OCI-LY1 (cell line): Measurements from ENCODE around the gene IGFN1.
A peak's percentile ranks its signal among the peaks of the same experiment; 100 is the strongest.

Experiments used
- H2AFZ ChIP-seq: fragments of 200-600 bp; sonication (generic), shearing (Covaris generic); 2 replicates; pipeline ENCODE4 v1.6.0; 2014; ENCODE audit warnings: antibody characterized with exemption, mild to moderate bottlenecking, low read length
- H3F3A ChIP-seq: fragments of 200-600 bp; sonication (generic), shearing (Covaris generic); 2 replicates; pipeline ENCODE4 v1.6.0; 2014; ENCODE audit warnings: mild to moderate bottlenecking, antibody characterized with exemption, low read length, moderate library complexity; ENCODE audit not compliant: insufficient read depth
- H3K27ac ChIP-seq: fragments of 200-600 bp; sonication (generic); 2 replicates; pipeline ENCODE4 v1.5.1; 2014; ENCODE audit warnings: low read length, mixed run types, mild to moderate bottlenecking, low read depth; ENCODE audit not compliant: poor library complexity, severe bottlenecking
- H3K27me3 ChIP-seq: fragments of 200-600 bp; sonication (generic); 2 replicates; pipeline ENCODE4 v1.6.0; 2014; ENCODE audit warnings: antibody characterized with exemption, mild to moderate bottlenecking, low read length, moderate library complexity; ENCODE audit not compliant: insufficient read depth
- H3K36me3 ChIP-seq: fragments of 200-600 bp; sonication (generic); 2 replicates; pipeline ENCODE4 v1.6.1; 2014; ENCODE audit warnings: mild to moderate bottlenecking, antibody characterized with exemption, low read length, moderate library complexity, mixed read lengths; ENCODE audit not compliant: insufficient read depth
- H3K4me1 ChIP-seq: fragments of 200-600 bp; sonication (generic); 2 replicates; pipeline ENCODE4 v1.5.1; 2014; ENCODE audit warnings: mild to moderate bottlenecking, low read length, moderate library complexity; ENCODE audit not compliant: insufficient read depth, severe bottlenecking
- H3K4me2 ChIP-seq: fragments of 200-600 bp; sonication (generic), shearing (Covaris generic); 2 replicates; pipeline ENCODE4 v1.6.1; 2014; ENCODE audit warnings: low read length
- H3K4me3 ChIP-seq: fragments of 200-600 bp; sonication (generic); 2 replicates; pipeline ENCODE4 v1.5.1; 2014; ENCODE audit warnings: low read length, low read depth, mild to moderate bottlenecking, mixed read lengths; ENCODE audit not compliant: poor library complexity, severe bottlenecking
- H3K79me2 ChIP-seq: fragments of 200-600 bp; shearing (Covaris generic); 2 replicates; pipeline ENCODE4 v1.6.1; 2016; ENCODE audit warnings: mixed run types, low read length, mixed read lengths; ENCODE audit not compliant: insufficient read depth
- H3K9ac ChIP-seq: fragments of 200-600 bp; sonication (generic), shearing (Covaris generic); 2 replicates; pipeline ENCODE4 v1.6.1; 2014; ENCODE audit warnings: mild to moderate bottlenecking, low read length, mixed read lengths
- H3K9me2 ChIP-seq: fragments of 200-600 bp; sonication (generic), shearing (Covaris generic); 2 replicates; pipeline ENCODE4 v1.6.1; 2014; ENCODE audit warnings: low read depth, mild to moderate bottlenecking, low read length, mixed read lengths
- H3K9me3 ChIP-seq: fragments of 200-600 bp; shearing (Covaris generic); 2 replicates; pipeline ENCODE4 v1.6.1; 2014; ENCODE audit warnings: low read length, mixed read lengths
- H4K20me1 ChIP-seq: fragments of 200-600 bp; sonication (generic), shearing (Covaris generic); 2 replicates; pipeline ENCODE4 v1.6.0; 2016; ENCODE audit warnings: mild to moderate bottlenecking, low read length; ENCODE audit not compliant: insufficient read depth
- EZH2 ChIP-seq: fragments of 200-600 bp; sonication (generic), shearing (Covaris generic); IDR thresholded peaks from 2 replicates; pipeline ENCODE4 v1.8.0; 2017; ENCODE audit warnings: borderline replicate concordance, mixed run types, mild to moderate bottlenecking, antibody characterized with exemption, low read length, moderate library complexity, mixed read lengths
- TF ChIP-seq, protein P1 (sequence below): fragments of 200-600 bp; sonication (generic), shearing (Covaris generic); IDR thresholded peaks from 2 replicates; pipeline ENCODE4 v1.5.1; 2017; ENCODE audit warnings: mild to moderate bottlenecking, antibody characterized with exemption, low read length, moderate library complexity, mixed read lengths

Gene IGFN1

DNA sequence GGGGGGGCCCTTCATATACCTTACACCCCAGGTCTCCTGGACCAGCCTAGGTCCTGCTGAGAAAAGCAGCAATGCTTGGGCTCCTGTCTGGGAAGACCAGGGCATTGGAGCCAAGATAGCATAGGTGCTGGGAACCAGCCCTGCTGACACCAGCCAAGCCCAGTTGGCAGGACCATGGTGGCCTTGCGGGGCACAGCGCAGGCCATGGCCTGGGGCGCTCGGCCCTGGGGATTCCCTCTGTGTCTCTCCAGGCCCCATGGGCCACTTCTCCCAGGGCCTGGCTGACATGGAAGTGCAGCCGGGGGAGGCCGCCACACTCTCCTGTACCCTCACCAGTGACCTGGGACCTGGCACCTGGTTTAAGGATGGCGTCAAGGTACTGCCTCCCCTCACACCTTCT is 23.3 kb downstream of the IGFN1 start:
- Histone ChIP-seq H3K4me1 (no peaks in the 10 kb centered on the region), H3K4me2 (no peak overlapping the region), H4K20me1 (no peaks in the 10 kb centered on the region), H3K36me3 (no peaks in the 10 kb centered on the region), H3F3A (no peaks in the 10 kb centered on the region), H3K9ac (no peak overlapping the region), H3K27me3 (no peaks in the 10 kb centered on the region), H3K9me2 (no peaks in the 10 kb centered on the region), H3K27ac (no peak overlapping the region), H3K4me3 (no peak overlapping the region), H3K9me3 (no peaks in the 10 kb centered on the region), H2AFZ (no peak overlapping the region), H3K79me2 (no peaks in the 10 kb centered on the region)
- TF ChIP-seq, protein P1, sequence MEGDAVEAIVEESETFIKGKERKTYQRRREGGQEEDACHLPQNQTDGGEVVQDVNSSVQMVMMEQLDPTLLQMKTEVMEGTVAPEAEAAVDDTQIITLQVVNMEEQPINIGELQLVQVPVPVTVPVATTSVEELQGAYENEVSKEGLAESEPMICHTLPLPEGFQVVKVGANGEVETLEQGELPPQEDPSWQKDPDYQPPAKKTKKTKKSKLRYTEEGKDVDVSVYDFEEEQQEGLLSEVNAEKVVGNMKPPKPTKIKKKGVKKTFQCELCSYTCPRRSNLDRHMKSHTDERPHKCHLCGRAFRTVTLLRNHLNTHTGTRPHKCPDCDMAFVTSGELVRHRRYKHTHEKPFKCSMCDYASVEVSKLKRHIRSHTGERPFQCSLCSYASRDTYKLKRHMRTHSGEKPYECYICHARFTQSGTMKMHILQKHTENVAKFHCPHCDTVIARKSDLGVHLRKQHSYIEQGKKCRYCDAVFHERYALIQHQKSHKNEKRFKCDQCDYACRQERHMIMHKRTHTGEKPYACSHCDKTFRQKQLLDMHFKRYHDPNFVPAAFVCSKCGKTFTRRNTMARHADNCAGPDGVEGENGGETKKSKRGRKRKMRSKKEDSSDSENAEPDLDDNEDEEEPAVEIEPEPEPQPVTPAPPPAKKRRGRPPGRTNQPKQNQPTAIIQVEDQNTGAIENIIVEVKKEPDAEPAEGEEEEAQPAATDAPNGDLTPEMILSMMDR, result no peak
- no peak for TF ChIP-seq EZH2

DNA sequence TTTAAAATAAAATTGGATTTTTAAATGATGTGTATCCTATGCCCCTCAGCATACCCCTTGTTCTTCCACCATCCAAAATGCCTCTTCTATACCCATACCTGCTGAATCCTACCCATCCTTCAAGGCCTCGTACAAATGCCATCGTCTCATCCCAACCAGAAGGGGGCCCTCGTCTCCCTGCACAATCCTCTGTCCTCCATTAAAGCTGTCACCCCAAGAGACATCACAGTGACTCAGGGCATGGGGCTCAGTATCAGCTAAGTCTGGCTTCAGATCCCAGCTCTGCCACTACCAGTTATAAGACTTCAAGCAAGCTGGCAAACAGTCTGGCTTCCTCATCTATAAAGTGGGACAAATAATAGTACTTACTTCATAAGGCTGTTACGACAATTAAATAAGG is 23.8 kb downstream of the IGFN1 start:
- Histone ChIP-seq H3K9me3 (no peaks in the 10 kb centered on the region), H3K79me2 (no peaks in the 10 kb centered on the region), H3K27ac (no peak overlapping the region), H3F3A (no peaks in the 10 kb centered on the region), H3K9me2 (no peaks in the 10 kb centered on the region), H3K9ac (no peak overlapping the region), H2AFZ (no peak overlapping the region), H3K4me1 (no peaks in the 10 kb centered on the region), H4K20me1 (no peaks in the 10 kb centered on the region), H3K4me2 (no peak overlapping the region), H3K27me3 (no peaks in the 10 kb centered on the region), H3K36me3 (no peaks in the 10 kb centered on the region), H3K4me3 (no peak overlapping the region)
- no peak for TF ChIP-seq EZH2
- TF ChIP-seq, protein P1, result peak; percentile 30

GRCh38 chr1:201214886-201215285 is 24.3 kb downstream of the IGFN1 start:
- no peak overlapping the region for H2AFZ ChIP-seq
- H3K4me3 ChIP-seq, result no peak overlapping the region
- no peaks in the 10 kb centered on the region for H3K36me3 ChIP-seq
- H3F3A ChIP-seq, result no peaks in the 10 kb centered on the region
- no peaks in the 10 kb centered on the region for H3K27me3 ChIP-seq
- no peaks in the 10 kb centered on the region for H3K79me2 ChIP-seq
- H4K20me1 ChIP-seq, result no peaks in the 10 kb centered on the region
- no peak for TF ChIP-seq EZH2
- TF ChIP-seq, protein P1, result no peak
- H3K9me2 ChIP-seq, result no peaks in the 10 kb centered on the region
- no peak overlapping the region for H3K4me2 ChIP-seq
- H3K9me3 ChIP-seq, result no peaks in the 10 kb centered on the region
- no peak overlapping the region for H3K9ac ChIP-seq
- no peaks in the 10 kb centered on the region for H3K4me1 ChIP-seq
- H3K27ac ChIP-seq, result no peak overlapping the region
